ENCODE measurements around the gene ECSCR.
"Not testable (repeated sequence)": the region's sequence is repeated elsewhere in the genome, so short reads cannot be mapped to it uniquely, and the experiment has no call there.

ECSCR gene

DNA sequence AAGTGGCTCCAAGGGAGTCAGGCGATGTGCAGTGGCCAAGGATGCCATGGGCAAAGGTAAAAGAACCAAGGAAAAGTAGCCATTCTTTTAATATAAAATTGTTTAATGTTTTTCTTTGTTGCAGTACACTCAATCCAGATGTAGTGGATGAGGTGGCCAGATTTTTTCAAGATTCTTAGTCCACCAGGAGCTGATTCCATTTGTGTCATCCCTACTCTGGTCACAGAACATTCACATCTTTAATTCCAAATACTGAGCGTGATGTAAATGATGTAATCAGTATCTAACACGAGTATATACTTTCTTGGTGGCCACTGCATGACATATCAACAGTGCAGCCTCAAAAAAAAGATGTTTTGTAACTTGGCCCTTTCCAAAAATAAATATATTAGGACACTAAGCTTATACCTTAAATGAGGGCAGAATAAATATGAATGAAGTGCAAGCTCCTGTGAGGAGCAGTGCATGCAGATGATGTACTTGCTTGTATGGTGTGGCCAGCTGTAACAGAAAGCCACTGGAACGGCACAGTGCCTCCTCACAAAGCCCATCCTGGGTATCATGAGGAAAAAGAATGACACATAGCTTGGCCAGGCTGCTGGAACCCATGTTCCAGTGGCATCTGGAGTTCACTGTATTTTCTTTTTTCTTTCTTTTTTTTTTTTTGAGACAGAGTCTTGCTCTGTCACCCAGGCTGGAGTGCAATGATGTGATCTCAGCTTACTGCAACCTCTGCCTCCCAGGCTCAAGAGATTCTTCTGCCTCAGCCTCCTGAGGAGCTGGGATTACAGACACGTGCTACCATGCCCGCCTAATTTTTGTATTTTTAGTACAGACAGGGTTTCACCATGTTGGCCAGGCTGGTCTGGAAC, 52.2 kb downstream of the ECSCR start:
- DNase-seq: no peak

DNA sequence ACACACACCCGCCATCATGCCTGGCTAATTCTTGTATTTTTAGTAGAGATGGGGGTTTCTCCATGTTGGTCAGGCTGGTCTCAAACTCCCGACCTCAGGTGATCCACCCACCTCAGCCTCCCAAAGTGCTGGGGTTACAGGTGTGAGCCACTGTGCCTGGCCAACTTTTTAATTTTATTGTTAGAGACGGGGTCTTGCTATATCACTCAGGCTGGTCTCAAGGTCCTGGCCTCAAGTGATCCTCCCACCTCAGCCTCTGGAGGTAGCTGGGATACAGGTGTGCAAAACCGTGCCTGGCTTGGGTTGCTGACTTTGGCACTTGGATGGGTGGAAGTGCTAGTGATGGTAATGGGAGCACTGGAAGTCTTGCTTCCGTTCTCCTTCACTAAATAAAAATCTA, 53.4 kb downstream of the ECSCR start:
- DNase-seq: not testable (repeated sequence)

- no peak for DNase-seq
These were observed 54.4 kb downstream of the ECSCR start for GRCh38 chr5:139408191-139408590.

DNA sequence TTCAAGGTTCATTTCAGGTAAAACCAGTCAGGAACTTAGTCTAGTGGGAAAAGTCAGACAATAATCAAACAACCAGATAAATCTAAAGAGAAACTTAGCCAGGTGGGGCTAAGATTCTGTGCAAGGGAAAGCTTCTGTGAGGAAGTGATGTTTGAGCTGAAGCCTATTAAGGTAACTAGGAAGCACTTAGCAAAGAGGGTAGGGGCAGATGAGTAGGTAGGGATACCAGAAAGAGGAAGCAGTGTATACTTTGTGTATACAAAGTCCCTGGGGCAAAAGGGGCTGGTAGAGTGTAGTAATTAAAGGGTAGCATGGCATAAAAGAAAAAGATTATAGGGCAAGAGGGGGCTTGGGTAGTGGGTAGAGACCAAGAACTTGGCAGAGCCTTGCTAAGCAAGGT, 55.0 kb downstream of the ECSCR start:
- no peak for DNase-seq

GRCh38 chr5:139406963-139407362, 55.6 kb downstream of the ECSCR start:
- DNase-seq: no peak

DNA sequence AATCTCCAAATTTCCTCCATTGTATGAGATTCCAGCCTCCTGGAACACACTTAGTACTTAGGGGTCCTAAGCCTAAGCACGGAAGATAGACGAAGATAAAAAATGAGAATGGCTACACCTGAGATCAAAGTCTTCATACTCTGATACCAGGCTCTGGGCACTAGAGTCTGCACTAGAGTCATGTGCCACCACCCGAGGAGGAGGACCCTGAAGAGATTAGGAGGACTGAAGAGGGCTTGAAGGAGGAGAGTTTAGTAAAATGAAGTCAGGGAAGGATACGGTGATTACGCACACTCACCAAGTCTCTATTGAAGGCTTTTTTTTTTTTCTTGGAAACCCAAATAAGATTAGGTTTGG, 58.1 kb downstream of the ECSCR start:
- no peak for DNase-seq

GRCh38 chr5:139403787-139404483, 58.6 kb downstream of the ECSCR start, which contains the start of gene SPATA24:
TSS of gene SPATA24 (minus strand) at chr5:139404089. CDS start at chr5:139404060, 29 bp downstream.
- DNase-seq: peak; percentile 97

DNA sequence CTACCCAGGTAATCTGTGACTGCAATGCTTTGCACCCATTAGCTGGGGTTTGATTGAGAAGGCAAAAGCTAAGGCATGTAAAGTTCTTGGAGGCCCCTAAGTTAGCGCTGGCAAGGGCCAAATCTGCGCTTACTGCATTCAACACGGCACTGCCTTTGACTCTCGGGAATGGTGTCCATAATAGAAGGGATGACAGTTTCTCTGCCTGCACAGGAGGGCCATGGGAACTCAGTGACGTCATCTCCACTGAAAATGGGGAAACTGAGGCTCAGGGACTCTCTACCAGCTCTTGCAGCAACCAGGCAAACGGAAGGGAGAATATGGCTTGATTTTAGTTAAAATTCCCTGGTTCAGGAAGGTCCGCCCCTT, 59.1 kb downstream of the ECSCR start:
- no peak for DNase-seq

DNA sequence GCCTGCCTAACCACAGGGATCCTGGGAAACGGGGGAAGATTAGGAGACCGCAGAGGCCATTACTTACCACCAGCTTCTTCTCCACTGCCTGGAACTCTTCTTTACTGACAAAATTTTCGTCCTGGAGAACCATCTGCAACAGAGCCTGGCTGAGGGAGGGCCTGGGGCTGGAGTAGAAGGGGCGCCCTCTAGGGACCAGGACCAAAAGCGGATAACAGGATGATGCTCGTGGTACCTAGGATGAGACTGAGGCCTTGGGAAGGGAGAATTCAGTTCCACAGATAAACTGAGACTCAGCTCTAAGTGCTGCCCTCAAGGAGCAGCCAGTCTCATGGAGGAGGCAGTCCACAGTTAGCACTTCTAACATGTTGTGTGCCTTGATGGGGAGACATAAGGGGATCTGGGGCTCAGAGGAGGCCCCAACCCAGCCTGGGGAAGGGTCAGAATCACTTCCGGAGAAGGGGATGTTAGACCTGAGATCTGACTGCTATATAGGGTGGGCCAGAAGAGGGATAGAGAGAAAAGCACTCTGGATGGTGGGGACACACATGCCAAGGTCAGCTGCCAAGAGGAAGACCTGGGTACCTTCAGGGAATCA, 59.9 kb downstream of the ECSCR start:
- DNase-seq: no peak

DNA sequence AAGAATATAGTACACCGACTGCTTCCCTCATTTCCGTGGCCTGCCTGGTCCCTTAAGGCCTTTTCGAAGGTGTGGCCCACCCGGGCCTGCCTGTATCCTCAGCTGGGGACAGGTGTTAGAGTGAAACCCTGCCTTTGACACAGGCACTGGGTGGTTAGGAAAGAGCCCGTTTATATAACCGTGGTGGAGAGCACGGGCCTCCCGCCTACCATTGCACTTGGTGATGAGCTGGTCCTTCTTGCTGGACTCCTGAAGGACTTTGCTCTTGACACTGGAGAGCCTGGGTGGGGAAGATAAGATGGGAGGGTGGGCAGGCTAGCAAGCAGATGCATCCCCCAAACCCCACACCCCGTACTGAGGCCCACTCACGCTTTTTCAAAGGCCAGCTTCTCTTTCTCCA, 61.0 kb downstream of the ECSCR start:
- no peak for DNase-seq

GRCh38 chr5:139399501-139400121, 62.9 kb downstream of the ECSCR start:
- DNase-seq: no peak

Measured in activated effector memory CD4-positive, alpha-beta T cell treated with Interleukin-2 at 50 U/mL for 16 hours (primary cell).